Hypothalamus (tissue), 51 donors: ENCODE data around the gene MRPS11.
"Not testable (repeated sequence)": the region's sequence is repeated elsewhere in the genome, so short reads cannot be mapped to it uniquely, and the experiment has no call there.

Experiments used
- DNase-seq, 51 donors: peaks; one replicate each; lab custom pipeline; 2025; lab: John Stamatoyannopoulos, UW

MRPS11 gene

DNA sequence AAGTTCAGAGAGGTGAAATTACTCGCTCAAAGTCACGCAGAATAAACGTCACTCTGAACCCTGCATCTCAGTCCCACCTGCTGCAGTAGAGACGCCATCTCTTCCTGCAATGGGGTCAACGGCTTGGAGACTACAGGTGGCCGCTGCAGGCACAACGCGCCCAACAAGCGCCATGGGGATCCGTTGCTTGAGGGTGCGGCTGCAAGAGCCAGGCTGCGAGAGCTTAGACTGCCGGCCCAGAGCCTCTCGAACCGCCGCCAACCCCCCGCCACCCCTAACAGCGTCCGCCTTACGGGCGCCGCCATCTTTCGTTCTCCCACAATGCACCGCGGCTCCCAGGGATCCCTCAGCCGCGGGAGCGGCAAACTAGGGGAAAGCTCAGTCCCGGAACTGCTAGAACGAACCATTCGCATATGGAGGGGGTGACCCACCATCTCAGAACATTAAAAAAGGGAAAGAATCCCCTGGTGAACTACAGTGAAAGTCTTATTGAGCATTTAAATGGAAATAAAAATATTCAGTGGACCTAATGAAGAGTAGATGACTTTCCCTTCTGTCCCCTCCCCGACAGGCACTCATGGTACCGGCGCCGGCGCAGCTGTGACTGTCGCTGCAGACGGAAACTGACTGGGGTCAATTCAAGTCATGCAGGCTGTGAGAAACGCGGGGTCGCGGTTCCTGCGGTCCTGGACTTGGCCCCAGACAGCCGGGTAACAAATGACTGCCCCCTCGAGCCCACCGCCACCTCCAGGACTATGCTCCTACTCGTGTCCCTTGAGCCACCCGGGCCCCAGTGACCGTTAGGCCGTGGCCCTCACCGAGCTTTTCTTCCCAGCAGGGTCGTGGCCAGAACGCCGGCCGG, at the start of gene MRPS11, which contains the start of gene MRPL46:
Gene MRPS11, plus strand, starts transcription at position 636 of the 862 bp plus-strand sequence. Its CDS starts 10 bp downstream, at position 646.
Gene MRPL46, minus strand, starts transcription at position 316 of the 862 bp plus-strand sequence. Its CDS starts 11 bp downstream, at position 305.
- peak; percentile 60 to 99 (median 84) for DNase-seq

DNA sequence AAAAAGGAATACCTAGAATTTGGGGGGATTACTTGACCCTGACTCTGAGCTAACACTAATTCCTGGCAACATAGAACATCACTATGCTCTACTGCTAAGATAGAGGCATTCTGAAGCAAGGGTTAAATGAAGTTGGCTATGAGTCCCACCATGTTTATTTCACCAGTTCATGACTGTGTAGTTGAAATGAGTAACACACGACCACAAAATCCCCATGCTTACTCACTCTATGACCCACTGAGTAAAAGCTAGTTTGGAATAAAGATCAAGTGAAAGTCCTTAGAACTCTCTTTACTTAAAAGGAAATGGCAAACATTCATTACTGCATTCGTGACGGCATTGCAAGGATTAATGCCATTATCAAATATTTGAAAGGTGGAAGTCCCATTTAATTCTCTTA, 47.7 kb upstream of the MRPS11 start:
- DNase-seq = no peak

DNA sequence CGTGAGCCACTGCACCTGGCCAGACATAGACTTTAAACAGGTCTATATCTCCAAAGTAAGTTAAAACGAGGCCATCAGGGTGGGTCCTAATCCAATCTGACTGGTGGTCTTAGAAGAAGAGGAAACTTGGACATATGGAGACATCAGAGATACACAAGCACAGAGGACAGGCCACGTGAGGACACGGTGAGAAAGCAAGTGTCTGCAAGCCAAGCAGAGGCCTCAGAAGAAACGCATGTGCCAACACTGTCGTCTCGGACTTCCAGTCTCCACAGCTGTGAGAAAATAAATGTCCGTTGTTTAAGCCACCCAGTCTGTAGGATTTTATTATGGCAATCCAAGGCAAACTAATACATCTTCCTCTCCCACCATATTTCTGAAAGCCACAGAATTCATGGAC, 44.2 kb upstream of the MRPS11 start:
- no peak for DNase-seq

DNA sequence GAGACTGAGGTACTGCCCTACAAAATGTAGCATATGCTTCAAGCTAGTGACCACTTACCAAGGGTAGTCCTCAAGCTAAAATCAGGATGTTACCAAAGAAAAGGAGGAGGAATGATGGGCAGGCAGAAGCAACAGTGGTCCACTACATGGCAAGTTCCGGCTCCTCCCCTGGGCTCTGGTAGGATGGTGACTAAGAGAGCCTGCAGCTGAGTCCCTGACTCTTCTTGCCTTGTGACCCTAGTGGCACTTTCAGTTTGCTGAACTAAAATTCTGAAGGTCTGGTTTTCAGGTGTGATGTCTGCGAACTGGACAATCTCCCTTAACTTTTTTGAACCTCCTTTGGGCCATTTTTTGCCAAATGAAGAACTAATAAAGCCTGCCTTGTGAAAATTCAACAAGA, 41.2 kb upstream of the MRPS11 start:
- no peak for DNase-seq

DNA sequence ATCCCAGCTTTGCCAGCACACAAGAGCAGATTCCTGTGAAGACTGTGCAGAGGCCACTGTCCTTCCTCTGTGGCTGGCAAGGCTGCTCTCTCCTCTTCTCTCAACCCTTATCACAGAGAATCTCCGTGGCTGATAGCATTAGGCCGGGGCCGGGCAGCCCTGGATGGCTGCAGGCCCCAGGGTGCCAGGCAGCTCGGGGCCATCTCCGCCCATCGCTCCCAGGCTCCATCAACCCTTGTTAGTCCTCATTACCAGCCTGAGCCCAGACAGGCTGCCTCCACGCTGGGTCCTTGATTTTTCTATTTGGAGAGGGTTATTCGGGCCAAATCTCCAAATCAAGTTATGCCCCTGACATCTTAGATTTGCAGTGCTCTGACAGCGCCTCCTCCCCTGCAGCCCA, 39.5 kb upstream of the MRPS11 start:
- no peak for DNase-seq

DNA sequence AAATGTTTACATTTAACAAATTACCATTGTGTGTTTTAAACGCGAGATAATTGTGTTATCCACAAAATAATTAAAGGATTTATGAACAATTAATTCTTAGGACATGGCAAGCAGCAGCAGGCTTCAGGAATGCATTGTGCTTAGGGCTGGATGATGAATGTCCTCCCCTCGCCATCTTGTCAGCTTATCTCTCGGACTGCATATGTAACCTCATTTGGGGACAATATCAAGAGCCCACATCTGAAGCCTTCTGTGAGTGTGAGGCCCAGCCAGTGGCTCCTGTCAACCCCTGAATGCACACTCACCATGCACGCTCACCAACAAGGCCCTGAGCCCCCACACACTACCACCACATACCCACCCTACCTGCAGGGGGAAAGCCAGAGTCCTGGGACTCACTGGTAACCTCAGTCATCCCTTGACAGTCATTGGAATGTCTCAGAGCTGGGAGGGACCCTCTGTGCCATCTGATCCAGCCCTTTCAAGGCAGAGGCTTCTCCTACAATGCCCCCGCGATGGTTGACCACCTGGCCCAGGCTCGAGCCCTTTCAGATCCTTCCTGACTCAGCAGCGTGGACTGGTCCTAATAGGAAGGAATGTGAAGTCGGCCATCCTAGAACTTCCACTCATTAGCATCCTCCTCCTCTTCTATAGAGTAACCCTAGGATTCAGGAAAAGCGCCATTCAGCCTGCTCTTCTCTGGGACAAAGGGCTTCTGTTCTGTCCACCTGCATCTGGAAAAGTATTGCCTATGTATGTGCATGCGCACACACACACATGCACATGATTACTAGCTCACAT, 38.5 kb upstream of the MRPS11 start:
- DNase-seq = no peak

DNA sequence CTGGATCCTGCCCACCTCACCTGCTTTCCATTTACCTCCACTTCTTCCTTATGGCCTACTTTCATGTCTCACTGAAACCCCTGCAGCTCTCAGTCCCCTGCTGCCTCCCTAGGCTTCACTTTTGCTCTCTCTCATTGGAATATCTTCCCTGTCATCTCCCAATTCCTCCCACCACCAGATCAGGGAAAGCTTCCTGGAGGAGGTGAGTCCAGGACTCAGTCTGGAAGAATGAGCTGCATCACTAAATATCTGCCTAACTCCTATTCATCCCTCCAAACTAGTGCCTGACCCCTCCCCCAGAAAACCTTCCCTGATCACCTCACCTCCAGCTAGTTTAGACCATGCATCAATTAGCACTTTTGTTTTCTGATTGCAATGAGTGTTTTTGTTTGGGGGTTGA, 37.5 kb upstream of the MRPS11 start:
- no peak for DNase-seq

DNA sequence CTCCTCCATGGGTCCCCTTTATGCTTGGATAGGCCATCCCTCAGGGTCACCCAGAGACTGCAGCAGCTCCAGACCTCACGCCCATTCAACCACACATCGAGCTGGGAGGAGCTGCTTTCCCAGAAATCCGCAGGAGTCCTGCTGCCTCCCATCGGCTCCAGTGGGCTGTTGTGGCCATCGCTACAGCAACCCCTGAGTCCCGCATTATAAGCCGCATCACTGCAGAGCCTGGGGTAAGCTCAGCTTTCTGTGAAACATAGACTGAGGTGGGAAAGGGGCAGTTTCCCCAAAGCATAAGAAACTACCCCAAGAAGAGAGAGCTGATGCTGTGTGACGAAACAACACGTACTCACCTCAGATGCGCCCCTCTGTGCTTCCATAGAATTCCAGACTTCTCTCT, 36.1 kb upstream of the MRPS11 start:
- DNase-seq = no peak

DNA sequence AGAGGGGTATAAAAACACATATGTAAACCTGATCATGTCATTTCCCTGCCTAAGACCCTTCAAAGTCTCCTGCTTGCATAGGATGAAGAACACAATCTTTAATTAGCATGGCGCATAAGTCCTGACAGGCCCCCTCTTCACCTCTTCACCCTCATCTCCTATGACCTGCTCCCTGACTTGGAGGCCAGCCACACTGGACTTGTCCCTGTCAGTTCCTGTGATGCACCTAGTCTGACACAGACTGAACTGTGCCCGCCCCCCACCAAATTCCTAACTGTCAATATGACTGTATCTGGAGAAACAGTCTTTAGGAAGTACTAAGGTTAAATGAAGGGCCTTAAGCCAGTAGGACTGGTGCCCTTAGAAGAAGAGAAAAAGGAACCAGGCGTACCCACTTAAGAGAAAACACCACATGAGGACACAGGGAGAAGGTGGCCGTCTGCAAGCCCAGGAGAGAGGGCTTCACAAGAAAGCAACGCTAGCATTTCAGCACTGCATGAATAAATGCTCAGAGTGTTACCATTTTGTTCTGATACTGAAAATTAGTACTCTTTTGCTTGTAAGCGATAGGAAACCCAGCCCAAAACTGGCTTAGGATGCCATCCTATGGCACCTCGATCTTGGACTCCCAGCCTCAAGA, 34.3 kb upstream of the MRPS11 start:
- DNase-seq = no peak

DNA sequence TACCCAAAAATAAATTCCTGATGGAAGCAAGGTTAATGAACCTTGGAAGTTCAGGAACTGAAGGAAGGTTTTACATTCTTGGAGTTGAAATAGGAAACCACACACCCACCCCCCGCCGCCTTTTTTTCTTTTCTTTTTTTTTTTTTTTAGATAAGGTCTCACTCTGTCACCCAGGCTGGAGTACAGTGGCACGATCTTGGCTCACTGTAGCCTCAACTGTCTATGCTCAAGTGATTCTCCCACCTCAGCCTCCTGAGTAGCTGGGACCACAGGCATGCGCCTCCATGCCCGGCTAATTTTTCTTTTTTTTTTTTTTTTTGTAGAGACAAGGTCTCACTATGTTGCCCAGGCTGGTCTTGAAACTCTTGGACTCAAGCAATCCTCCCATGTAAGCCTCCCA, 33.4 kb upstream of the MRPS11 start:
- not testable (repeated sequence) for DNase-seq

DNA sequence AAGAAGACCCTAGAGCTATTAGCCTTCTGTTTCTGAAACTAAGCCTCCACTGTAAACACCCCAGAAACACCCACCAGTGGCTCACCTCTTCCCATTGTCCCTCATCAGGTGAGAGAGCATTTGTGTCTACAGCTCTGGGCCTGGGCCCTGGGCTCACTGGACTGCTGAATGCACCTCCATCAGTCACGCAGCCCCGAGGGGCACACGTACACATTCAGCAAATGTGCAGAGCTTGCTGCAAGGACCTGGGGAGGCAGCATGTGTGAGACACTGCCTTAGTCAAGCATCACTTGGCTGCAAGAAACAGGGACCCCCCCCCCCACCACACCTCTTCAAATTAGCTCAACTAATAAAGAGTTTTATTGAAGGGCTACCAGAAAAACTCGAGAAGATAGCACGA, 29.3 kb upstream of the MRPS11 start:
- no peak for DNase-seq

DNA sequence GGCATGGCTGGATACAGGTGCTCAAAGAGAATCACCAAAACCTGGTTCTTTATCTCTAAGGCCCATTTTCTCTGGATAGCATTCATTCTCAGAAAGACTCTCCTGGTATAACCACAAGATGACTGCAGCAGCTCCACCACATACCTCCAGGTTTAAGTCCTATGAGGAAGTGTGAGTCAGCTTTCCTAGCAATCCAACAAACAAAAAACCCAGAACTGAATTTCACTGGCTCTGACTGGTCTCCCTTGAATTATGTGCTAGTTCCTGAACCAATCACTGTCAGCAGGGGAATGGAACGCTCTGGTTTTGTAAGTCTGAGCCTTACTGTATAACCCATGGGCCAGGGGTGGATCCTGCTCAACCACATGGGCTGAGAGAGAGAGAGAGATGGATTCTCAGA, 27.5 kb upstream of the MRPS11 start:
- no peak for DNase-seq

DNA sequence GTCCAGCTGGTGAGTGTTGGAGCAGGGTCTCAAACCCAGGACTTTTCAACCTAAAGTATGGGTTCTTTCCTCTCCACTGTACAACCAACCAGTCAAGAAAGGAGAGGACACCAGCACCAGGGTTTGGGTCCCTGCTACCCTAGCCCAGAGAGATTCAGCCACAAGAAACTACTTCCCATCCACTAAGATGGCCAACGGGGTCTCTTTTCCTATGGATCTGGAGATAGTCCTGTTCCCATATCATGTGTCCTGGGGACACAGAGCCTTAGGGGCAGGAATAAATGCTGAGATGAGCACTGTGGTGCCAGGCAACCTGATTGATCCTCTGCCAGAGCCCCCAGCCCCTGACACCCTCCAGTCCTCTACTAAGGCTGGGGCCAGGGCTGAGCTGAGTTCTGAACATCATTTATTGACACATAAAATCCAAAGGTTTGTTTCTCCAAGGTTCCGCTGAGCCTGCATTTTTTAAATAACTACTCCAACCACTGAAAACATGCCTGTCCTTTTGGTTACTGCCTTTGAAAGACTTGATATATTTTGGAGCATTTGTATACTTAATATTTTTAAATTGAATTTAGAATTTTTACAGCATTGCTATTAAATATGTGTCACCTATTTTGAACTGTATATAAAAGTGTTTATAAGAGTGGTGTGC, 26.3 kb upstream of the MRPS11 start:
- DNase-seq = no peak

DNA sequence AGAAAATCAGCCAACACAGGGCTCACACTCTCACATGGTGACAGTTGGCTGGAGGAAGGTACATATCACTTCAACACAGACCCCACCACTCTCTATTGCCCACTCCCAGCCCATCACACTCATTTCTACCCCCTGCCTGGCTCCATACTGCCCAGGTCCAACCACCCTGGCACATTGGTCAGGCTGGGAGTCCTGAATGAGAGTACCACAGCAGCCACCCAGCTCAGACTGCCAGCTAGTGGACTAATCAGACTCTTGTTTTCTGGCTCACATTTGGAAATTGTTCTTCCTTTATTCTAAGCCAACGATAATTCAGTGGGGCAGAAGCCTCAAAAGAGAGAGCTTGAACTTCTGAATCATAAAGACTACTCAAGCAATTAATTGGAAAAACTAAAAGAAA, 20.3 kb upstream of the MRPS11 start:
- DNase-seq = no peak

DNA sequence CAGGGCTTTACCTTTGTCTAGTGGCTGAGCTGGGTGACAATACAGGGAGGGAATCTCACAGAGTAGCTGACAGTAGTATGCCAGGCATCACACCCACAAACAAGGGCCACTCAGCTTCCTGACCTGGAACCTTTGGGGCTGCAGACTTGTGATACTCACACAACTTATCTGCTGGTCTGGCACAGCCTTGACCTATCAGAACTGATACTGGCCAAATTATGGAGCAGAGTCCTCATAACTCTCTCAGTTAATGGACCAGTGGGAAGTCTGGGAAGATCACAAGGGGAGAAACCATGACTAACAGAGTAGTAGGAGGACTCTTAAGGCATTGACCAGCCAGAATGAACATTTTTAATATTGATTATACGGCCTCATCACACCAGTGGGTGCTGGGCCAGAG, 19.8 kb upstream of the MRPS11 start:
- no peak for DNase-seq

DNA sequence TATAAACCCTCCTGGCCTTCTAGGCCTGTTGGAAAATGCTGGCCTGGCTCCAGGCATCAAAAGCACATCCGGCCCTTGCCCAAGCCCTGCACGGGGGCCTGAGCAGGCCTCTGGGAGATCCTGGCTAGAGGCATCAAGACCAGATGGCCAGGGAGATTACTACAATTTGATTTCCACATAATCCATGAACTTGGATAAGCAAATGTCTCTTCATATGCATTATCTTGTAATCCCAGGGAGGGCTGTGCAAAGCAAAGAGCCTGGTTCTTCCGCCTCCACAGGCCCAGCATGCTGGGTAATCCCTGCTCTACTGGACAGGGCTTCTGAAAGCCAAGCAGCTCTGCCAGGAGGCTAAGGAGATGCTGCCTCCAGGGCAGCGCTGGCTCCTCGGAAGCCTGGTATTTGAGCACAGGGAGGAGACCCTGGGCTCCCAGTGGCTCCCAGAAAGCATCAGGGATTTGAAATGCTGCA, 18.5 kb upstream of the MRPS11 start:
- DNase-seq = no peak

DNA sequence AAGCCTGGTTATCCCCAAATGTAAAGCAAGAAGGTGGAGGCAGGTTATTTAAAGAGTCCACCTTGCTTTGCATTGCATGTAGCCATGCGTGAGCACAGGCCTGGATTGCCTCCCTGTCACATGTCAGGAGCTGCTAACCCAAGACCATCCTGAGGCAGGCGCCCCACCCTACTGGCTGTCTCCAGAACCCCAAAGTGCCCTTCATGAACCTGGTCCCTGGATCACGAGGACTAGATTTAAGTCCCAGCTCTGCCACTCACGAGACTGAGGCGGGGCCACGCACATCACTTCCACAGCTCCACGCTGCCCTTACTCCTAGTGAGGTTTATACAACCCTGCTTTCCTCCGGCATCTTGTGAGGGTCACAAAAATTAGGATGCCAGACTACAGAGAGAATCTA, 17.9 kb upstream of the MRPS11 start:
- DNase-seq = no peak

DNA sequence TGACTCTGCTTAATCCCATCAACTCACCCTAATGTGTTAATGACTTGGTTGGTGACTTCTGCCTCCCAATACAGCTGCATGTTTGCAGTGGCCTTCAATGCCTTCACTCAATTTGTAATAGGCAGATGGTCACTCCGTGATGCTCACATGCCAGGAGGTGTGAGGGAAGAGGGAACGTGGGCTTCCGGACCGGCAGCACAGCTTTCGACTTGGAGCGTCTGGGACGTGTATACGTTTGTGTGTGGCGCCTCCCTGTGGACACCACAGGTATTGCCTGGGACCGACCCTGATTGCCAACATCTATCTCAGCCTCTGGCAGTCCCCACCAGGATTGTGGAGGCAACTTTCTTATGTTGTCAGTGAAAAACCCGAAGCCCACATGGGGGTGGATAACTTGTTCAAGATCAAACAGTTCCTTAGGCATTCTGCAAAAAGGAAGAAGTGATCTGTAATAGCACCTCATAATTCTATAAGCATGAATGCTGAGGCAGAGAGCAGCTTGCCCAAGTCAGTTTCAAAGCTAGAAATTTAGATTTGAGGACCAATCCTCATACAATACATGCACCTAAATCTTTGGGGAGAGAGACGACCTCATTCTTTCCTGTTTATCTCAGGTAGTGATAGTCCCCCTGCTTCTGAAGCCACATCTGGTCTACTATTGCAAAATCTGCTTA, 17.2 kb upstream of the MRPS11 start:
- DNase-seq = peak in 46 of 51 donors; percentile 3 to 79 (median 45)

DNA sequence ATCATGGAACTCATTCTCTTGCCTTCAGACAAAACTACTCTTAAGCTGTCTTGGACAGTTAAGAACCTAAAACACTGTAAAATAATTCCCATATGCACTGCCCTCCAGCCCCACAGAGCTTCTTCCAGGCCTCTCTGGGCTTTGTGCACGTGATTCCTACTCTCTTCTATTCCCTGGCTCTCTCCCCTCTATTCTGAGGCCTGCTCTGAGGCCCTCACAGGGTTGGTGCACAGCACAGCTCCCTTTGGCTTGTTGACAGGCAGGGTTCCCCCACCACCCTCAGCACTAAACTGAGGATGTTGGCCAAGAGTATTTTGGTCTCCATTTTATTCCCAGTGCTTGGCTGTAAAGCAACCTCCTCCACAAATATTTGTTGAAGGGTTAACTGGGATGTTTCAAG, 13.9 kb upstream of the MRPS11 start:
- DNase-seq = no peak

DNA sequence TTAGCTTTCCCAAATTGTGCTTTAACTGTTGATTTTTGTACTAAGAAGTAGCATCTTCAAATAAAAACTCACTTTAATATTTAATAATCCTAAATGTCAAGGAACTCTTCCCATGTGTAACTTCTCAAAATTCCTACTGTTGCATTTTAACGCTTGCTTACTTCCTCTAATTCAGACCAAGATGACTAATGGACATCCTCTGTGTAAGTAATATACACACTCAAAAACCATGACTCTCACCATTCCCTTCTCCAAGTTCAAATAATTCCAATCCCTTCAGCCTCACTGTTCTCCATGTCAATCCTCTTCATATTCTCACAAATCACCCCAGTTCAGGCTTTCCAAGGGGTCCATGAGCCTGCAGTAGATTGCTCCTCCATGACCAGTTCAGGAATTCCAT, 13.3 kb upstream of the MRPS11 start:
- no peak for DNase-seq
